ENCODE data around the gene NKAIN1.

DNA sequence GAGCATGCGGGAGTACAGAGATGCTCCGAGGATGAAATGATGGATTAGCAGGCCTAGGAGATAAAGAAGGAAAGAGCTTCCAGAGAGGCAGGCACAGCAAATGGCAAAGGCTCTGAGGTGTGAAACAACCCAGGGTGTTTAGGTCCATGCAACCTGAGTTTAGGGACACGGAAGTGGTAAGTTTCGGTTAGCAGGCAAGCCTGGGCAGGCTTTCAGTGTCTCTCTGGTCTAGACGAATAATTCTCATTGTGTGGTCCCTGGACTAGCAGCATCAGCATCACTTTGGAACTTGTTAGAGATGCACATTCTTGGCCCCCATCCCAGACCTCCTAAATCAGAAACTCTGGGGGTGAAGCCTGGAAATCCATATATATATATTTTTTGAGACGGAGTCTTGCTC is 18.6 kb downstream of the NKAIN1 start:
- no peak for TF ChIP-seq CTCF (conservative IDR thresholded peaks at IDR 0.05; ENCODE audit: low read length)
- no peak for TF ChIP-seq EZH2phosphoT487 (IDR thresholded peaks at IDR 0.05; ENCODE audit: borderline replicate concordance)
